ENCODE results near the gene OR52E5. TPM values are rescaled to one million over a fixed set of nuclear protein-coding genes. Genes with fewer than 3 reads are reported as not detected.

OR52E5 gene
- not detected in 2 replicates for polyA plus RNA-seq (2011; rRNA removed)
- not detected in 2 replicates for polyA minus RNA-seq (2011; rRNA and poly(A)+ RNA removed)

DNA sequence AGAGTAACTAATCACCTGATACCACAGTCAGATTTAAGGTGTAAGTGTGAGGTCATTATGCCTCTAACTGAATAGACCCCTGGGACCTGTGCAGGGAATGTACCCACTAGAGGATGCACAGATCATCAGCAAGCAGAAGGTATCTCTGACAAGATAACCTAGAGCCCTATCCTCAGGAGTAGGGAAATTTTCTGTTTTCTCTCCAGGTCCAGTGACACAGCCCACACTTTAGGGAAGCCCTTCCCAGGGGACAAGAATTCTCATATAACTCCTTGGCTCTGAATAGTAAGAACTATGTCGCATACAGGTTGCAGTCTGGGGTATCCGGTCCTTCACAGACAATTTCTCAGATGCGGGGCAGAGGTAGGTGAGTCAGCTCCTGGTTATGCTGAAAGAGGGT is at the start of gene OR52E5:
OR52E5 (plus strand) TSS at position 301 of the 400 bp plus-strand sequence. CDS start 7,569 bp downstream, outside the sequence.
- no peak for DNase-seq (ENCODE audit: low read depth)
- CTCF ChIA-PET: no interaction called here
- TF ChIP-seq, protein P1, sequence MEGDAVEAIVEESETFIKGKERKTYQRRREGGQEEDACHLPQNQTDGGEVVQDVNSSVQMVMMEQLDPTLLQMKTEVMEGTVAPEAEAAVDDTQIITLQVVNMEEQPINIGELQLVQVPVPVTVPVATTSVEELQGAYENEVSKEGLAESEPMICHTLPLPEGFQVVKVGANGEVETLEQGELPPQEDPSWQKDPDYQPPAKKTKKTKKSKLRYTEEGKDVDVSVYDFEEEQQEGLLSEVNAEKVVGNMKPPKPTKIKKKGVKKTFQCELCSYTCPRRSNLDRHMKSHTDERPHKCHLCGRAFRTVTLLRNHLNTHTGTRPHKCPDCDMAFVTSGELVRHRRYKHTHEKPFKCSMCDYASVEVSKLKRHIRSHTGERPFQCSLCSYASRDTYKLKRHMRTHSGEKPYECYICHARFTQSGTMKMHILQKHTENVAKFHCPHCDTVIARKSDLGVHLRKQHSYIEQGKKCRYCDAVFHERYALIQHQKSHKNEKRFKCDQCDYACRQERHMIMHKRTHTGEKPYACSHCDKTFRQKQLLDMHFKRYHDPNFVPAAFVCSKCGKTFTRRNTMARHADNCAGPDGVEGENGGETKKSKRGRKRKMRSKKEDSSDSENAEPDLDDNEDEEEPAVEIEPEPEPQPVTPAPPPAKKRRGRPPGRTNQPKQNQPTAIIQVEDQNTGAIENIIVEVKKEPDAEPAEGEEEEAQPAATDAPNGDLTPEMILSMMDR (IDR thresholded peaks at IDR 0.05; ENCODE audit: insufficient read depth, low read depth, low read length): no peak
- no peaks in the 10 kb centered on the region for H3K27me3 ChIP-seq (ENCODE audit: control insufficient read depth, insufficient read depth, low read length)
- no peaks in the 10 kb centered on the region for H3K36me3 ChIP-seq (ENCODE audit: control insufficient read depth, insufficient read depth, low read length)
- POLR2A ChIA-PET: no interaction called here
- H3K4me3 ChIP-seq (ENCODE audit: low read depth, low read length): no peak within 1 kb of the TSS

DNA sequence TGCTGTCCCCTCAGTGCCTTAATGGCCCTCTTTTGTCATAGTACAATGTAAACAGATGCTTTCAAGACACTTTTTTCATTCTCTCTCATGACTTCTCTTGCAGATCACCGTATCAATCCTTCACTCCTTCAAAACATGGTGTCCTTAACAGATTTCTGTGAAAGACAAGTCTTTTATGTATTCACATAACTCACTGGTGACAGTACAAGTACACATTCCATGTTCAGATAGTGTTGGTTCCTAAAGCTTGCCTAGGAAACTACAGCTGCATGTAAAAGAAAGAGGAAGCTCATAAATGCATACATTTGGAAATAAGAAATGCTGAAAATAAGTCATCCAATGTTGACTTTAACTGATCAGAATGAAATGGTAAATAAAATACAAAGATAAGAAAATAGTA is 46.3 kb upstream of the OR52E5 start:
- H3K4me3 ChIP-seq (ENCODE audit: low read depth, low read length): no peak overlapping the region
- no peaks in the 10 kb centered on the region for H3K36me3 ChIP-seq (ENCODE audit: control insufficient read depth, insufficient read depth, low read length)
- no peaks in the 10 kb centered on the region for H3K27me3 ChIP-seq (ENCODE audit: control insufficient read depth, insufficient read depth, low read length)
- DNase-seq (ENCODE audit: low read depth): no peak
- POLR2A ChIA-PET: no interaction called here
- CTCF ChIA-PET: no interaction called here
- TF ChIP-seq, protein P1 (IDR thresholded peaks at IDR 0.05; ENCODE audit: insufficient read depth, low read depth, low read length): no peak

DNA sequence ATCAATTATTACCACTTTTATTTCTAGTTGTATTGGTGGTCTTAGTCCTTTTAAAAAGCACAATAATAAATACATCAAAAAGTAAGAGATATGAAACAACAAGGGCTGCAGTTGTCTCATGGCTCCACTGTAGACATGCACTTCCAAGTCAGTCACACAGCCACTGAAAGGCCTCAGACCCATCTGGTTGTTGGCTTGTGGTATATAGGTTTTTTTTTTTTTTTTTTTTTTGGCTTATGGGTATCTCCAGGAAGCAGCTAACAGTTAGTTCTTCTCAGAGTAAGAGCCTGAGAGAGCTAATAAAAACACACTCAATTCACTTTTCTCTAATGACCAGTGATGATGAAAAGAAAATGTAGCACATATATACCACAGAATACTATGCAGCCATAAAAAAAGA is 45.3 kb upstream of the OR52E5 start:
- no peak for DNase-seq (ENCODE audit: low read depth)
- no peaks in the 10 kb centered on the region for H3K36me3 ChIP-seq (ENCODE audit: control insufficient read depth, insufficient read depth, low read length)
- ChIA-PET POLR2A (no interaction called here), CTCF (no interaction called here)
- no peak overlapping the region for H3K4me3 ChIP-seq (ENCODE audit: low read depth, low read length)
- no peaks in the 10 kb centered on the region for H3K27me3 ChIP-seq (ENCODE audit: control insufficient read depth, insufficient read depth, low read length)
- TF ChIP-seq, protein P1 (IDR thresholded peaks at IDR 0.05; ENCODE audit: insufficient read depth, low read depth, low read length): no peak

DNA sequence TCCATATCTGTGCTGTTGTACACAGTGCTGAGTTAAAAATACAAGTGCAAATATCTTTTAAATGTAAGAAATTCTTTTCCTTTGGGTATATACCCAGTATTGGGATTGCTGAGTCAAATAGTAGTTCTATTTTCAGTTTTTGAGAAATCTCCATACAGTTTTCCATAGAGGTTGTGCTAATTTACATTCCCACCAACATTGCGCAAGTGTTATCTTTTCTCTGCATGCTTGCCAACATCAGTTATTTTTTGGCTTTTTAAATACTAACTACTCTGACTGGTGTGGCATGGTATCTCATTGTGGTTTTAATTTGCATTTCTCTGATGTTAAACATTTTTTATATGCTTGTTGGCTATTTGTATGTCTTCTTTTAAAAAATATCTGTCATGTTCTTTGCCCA is 42.0 kb upstream of the OR52E5 start:
- POLR2A ChIA-PET: no interaction called here

DNA sequence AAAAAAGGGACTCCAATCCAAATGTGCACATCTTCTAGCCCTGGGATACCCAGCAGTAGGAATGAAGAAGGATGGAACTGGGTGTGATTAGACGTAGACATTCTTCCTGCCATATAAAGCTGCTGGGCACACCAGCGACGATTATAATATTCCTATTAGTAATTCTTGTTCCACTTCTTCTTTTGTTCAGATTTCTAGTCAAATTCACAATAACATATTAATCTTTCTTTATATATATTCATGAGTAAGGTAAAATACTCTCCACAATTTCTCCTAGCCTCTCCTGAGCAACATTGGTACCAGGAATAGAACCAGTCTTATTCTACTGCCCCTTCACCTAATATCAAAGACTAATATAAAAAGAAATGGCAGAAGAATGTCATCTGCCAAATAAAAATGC is 35.4 kb upstream of the OR52E5 start, which contains the start of gene OR52E8:
OR52E8 (minus strand) TSS at position 101 of the 400 bp plus-strand sequence; CDS start at position 101, 0 bp downstream.
- H3K27me3 ChIP-seq (ENCODE audit: control insufficient read depth, insufficient read depth, low read length): no peaks in the 10 kb centered on the region
- no peaks in the 10 kb centered on the region for H3K36me3 ChIP-seq (ENCODE audit: control insufficient read depth, insufficient read depth, low read length)
- no peak for DNase-seq (ENCODE audit: low read depth)
- ChIA-PET CTCF (no interaction called here), POLR2A (no interaction called here)
- TF ChIP-seq, protein P1 (IDR thresholded peaks at IDR 0.05; ENCODE audit: insufficient read depth, low read depth, low read length): no peak
- no peak within 1 kb of the TSS for H3K4me3 ChIP-seq (ENCODE audit: low read depth, low read length)

More for the DNA sequence above, 42.0 kb upstream of the OR52E5 start:
- TF ChIP-seq, protein P1 (IDR thresholded peaks at IDR 0.05; ENCODE audit: insufficient read depth, low read depth, low read length): no peak
- CTCF ChIA-PET: no interaction called here
- H3K4me3 ChIP-seq (ENCODE audit: low read depth, low read length): no peak overlapping the region
- no peaks in the 10 kb centered on the region for H3K36me3 ChIP-seq (ENCODE audit: control insufficient read depth, insufficient read depth, low read length)
- DNase-seq (ENCODE audit: low read depth): no peak
- H3K27me3 ChIP-seq (ENCODE audit: control insufficient read depth, insufficient read depth, low read length): no peaks in the 10 kb centered on the region
